SKM-1 (cell line): ENCODE data around the gene TAMALIN.

Source experiments
- DNase-seq: peaks from one replicate; lab custom pipeline; 2025; ENCODE audit not compliant: unreplicated experiment; lab: John Stamatoyannopoulos, UW

TAMALIN gene

GRCh38 chr12:52035926-52036325 lies 29.2 kb downstream of the TAMALIN start:
- DNase-seq = no peak

GRCh38 chr12:52036587-52037171 lies 29.9 kb downstream of the TAMALIN start:
- no peak for DNase-seq

- DNase-seq = no peak
Measured at GRCh38 chr12:52037248-52037861, 30.6 kb downstream of the TAMALIN start.

GRCh38 chr12:52038447-52038846 lies 31.7 kb downstream of the TAMALIN start:
- no peak for DNase-seq

GRCh38 chr12:52041035-52041434 lies 34.3 kb downstream of the TAMALIN start:
- DNase-seq = no peak

GRCh38 chr12:52041695-52042123 lies 35.0 kb downstream of the TAMALIN start:
- DNase-seq = no peak

GRCh38 chr12:52042706-52043385 lies 36.1 kb downstream of the TAMALIN start:
- no peak for DNase-seq

- DNase-seq = no peak
Measured at GRCh38 chr12:52043386-52044212, 36.9 kb downstream of the TAMALIN start.

GRCh38 chr12:52044292-52044983 lies 37.7 kb downstream of the TAMALIN start:
- DNase-seq = no peak

GRCh38 chr12:52045794-52046199 lies 39.1 kb downstream of the TAMALIN start:
- DNase-seq = no peak

GRCh38 chr12:52046859-52047258 lies 40.1 kb downstream of the TAMALIN start:
- no peak for DNase-seq

GRCh38 chr12:52049286-52049685 lies 42.5 kb downstream of the TAMALIN start:
- no peak for DNase-seq

- no peak for DNase-seq
Measured at GRCh38 chr12:52049688-52050087, 42.9 kb downstream of the TAMALIN start.

GRCh38 chr12:52050116-52050757 lies 43.5 kb downstream of the TAMALIN start:
- no peak for DNase-seq

- DNase-seq = no peak
Measured at GRCh38 chr12:52050758-52051541, 44.2 kb downstream of the TAMALIN start, which contains the start of gene NR4A1. Gene NR4A1, plus strand, starts transcription at chr12:52051442. Its CDS starts 2,887 bp downstream, at chr12:52054329.

- no peak for DNase-seq
Measured at GRCh38 chr12:52052468-52053186, 45.9 kb downstream of the TAMALIN start.

GRCh38 chr12:52053536-52054209 lies 46.9 kb downstream of the TAMALIN start:
- DNase-seq = no peak

- DNase-seq = no peak
Measured at GRCh38 chr12:52054231-52054832, 47.6 kb downstream of the TAMALIN start.
